ENCODE data around the gene UFC1. TPM values are rescaled to one million over a fixed set of nuclear protein-coding genes. Genes with fewer than 3 reads are reported as not detected.

The UFC1 gene
- polyA plus RNA-seq, 3 donors: 100 to 120 (median 108) TPM

DNA sequence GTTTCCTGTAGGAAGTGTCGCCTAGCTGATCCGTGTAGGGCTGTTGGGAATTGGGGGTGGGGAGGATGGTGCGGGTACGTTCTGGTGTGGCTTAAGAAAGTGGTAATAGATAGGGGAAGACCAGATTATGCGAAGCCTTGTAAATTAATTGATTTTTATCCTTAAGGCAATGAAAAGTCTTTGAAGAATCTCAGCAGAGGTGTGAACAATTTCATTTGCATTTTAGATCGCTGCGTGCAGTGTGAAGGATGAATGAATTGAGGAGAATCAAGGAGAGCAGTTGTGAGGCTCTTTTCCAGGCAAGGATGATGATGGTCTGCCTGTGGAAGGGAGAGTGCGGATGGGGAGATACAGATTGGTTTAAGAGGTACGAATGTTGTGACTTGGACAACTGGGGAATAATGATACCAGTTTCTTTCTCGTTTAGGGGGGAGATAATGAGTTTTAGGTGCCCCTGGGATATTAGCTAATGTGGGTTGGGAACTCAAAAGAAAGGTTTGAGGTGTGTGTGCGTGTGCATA is 20.5 kb upstream of the UFC1 start:
- Histone ChIP-seq H3K4me1 (ENCODE audit: control insufficient read depth in 1 of 2, insufficient read depth in 2 of 2, low read length in 2 of 2) (peaks cover 54 to 72% of the 10 kb centered on the region in 2 donors), H3K9me3 (replicated peaks in 1 of 2; ENCODE audit: control insufficient read depth in 1 of 2, insufficient read depth in 1 of 2, low read length in 2 of 2) (no peaks in the 10 kb centered on the region), H4K20me1 (ENCODE audit: insufficient read depth, low read length) (peaks cover 4% of the 10 kb centered on the region), H3K4me2 (replicated peaks; ENCODE audit: extremely low read depth, low read length, poor library complexity, severe bottlenecking) (peak overlapping the region; percentile 100), H3K27me3 (ENCODE audit: control insufficient read depth in 2 of 2, insufficient read depth in 2 of 2, low read length in 2 of 2) (no peaks in the 10 kb centered on the region), H3K4me3 (replicated peaks in 1 of 3; ENCODE audit: low read depth in 2 of 3, low read length in 3 of 3) (peak overlapping the region; percentile 81 to 98 (median 95)), H3K36me3 (replicated peaks in 1 of 2; ENCODE audit: control insufficient read depth in 1 of 2, insufficient read depth in 2 of 2, low read length in 2 of 2) (peaks cover 8 to 26% of the 10 kb centered on the region in 2 donors), H3K27ac (ENCODE audit: low read depth in 1 of 2, low read length in 2 of 2) (peak overlapping the region; percentile 94 to 95), H3K79me2 (ENCODE audit: insufficient read depth, low read length) (peaks cover 92% of the 10 kb centered on the region), H3K9ac (ENCODE audit: insufficient read depth, low read length, poor library complexity, severe bottlenecking) (peak overlapping the region; percentile 86), H2AFZ (ENCODE audit: insufficient read depth, low read depth, low read length, poor library complexity, severe bottlenecking) (peak overlapping the region; percentile 84)
- DNase-seq: no peak
- Mint-ChIP-seq H3K9me3 (no peaks in the 10 kb centered on the region), H3K36me3 (peaks cover 22 to 25% of the 10 kb centered on the region in 2 donors), H3K4me3 (no peak overlapping the region), H3K4me1 (peaks cover 65% of the 10 kb centered on the region), H3K27ac (no peak overlapping the region), H3K27me3 (ENCODE audit: low read depth in 3 of 3) (peaks cover 0 to 2% (median 0%) of the 10 kb centered on the region in 3 donors)
- 8% methylated on average over 11 of the region's 11 CpGs for WGBS (ENCODE audit: insufficient coverage)
- TF ChIP-seq, protein P1, sequence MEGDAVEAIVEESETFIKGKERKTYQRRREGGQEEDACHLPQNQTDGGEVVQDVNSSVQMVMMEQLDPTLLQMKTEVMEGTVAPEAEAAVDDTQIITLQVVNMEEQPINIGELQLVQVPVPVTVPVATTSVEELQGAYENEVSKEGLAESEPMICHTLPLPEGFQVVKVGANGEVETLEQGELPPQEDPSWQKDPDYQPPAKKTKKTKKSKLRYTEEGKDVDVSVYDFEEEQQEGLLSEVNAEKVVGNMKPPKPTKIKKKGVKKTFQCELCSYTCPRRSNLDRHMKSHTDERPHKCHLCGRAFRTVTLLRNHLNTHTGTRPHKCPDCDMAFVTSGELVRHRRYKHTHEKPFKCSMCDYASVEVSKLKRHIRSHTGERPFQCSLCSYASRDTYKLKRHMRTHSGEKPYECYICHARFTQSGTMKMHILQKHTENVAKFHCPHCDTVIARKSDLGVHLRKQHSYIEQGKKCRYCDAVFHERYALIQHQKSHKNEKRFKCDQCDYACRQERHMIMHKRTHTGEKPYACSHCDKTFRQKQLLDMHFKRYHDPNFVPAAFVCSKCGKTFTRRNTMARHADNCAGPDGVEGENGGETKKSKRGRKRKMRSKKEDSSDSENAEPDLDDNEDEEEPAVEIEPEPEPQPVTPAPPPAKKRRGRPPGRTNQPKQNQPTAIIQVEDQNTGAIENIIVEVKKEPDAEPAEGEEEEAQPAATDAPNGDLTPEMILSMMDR (IDR thresholded peaks at IDR 0.05): no peak
- intact Hi-C loops (cut with micrococcal nuclease): loop anchor here (2.0 to 5.0 kb wide), 2 partner anchors 14 to 61 kb away; partner anchors contain the start of genes NIT1 (in 1 of the 2) and PFDN2 (in 1 of the 2)

DNA sequence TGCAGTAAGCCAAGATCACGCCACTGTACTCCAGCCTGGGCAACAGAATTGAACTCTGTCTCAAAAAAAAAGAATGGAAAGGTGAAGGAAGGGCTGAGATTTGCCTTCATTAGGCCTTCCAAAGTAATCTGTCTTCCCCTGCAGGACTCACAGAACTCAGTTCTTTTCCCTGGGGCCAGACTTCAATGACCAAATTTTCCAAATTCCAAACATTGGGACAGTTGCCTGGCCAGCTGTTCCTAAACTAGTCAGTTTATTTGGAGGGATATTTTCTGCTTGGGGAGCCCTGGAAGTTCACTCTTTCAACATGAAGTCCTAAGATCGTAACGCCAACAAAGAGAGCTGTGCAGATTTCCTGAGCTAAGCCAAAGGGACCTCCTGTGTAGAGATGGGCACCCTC is 15.9 kb upstream of the UFC1 start:
- Histone ChIP-seq H3K4me2 (replicated peaks; ENCODE audit: extremely low read depth, low read length, poor library complexity, severe bottlenecking) (peak overlapping the region; percentile 33), H3K27ac (ENCODE audit: low read depth in 1 of 2, low read length in 2 of 2) (peak overlapping the region in 1 of 2 donors; percentile 88), H4K20me1 (ENCODE audit: insufficient read depth, low read length) (no peaks in the 10 kb centered on the region), H3K4me1 (ENCODE audit: control insufficient read depth in 1 of 2, insufficient read depth in 2 of 2, low read length in 2 of 2) (peaks cover 47 to 53% of the 10 kb centered on the region in 2 donors), H3K36me3 (replicated peaks in 1 of 2; ENCODE audit: control insufficient read depth in 1 of 2, insufficient read depth in 2 of 2, low read length in 2 of 2) (no peaks in the 10 kb centered on the region), H3K9ac (ENCODE audit: insufficient read depth, low read length, poor library complexity, severe bottlenecking) (peak overlapping the region; percentile 36), H3K79me2 (ENCODE audit: insufficient read depth, low read length) (peaks cover 49% of the 10 kb centered on the region), H3K27me3 (ENCODE audit: control insufficient read depth in 2 of 2, insufficient read depth in 2 of 2, low read length in 2 of 2) (no peaks in the 10 kb centered on the region), H3K4me3 (replicated peaks in 1 of 3; ENCODE audit: low read depth in 2 of 3, low read length in 3 of 3) (peak overlapping the region in 1 of 3 experiments; percentile 24), H3K9me3 (replicated peaks in 1 of 2; ENCODE audit: control insufficient read depth in 1 of 2, insufficient read depth in 1 of 2, low read length in 2 of 2) (no peaks in the 10 kb centered on the region), H2AFZ (ENCODE audit: insufficient read depth, low read depth, low read length, poor library complexity, severe bottlenecking) (peak overlapping the region; percentile 84)
- Mint-ChIP-seq H3K36me3 (peaks cover 2 to 3% of the 10 kb centered on the region in 2 donors), H3K9me3 (no peaks in the 10 kb centered on the region), H3K4me1 (peaks cover 48% of the 10 kb centered on the region), H3K4me3 (no peak overlapping the region), H3K27me3 (ENCODE audit: low read depth in 3 of 3) (no peaks in the 10 kb centered on the region), H3K27ac (peak overlapping the region; percentile 13 to 97 (median 92))
- TF ChIP-seq, protein P1 (IDR thresholded peaks at IDR 0.05): no peak
- no peak for DNase-seq
- intact Hi-C loops (cut with micrococcal nuclease): loop anchor here in 1 of 2 donors (2.0 to 5.0 kb wide), 3 partner anchors 41 to 91 kb away; partner anchors contain the start of genes ARHGAP30 and USF1
- no CpG with 5 or more reads among the region's 3 CpGs for WGBS (ENCODE audit: insufficient coverage)

All from CD14-positive monocyte (primary cell).